OCI-LY3 (cell line): ENCODE results near the gene CFAP73.

Source experiments
- H2AFZ ChIP-seq: fragments of 200-600, 300-600 bp; shearing (Covaris generic); 2 replicates; pipeline ENCODE4 v1.6.0; 2014; ENCODE audit warnings: antibody characterized with exemption, low read depth, low read length
- H3K27ac ChIP-seq: fragments of 200-600, 300-600 bp; sonication (generic); 2 replicates; pipeline ENCODE4 v1.5.1; 2014; ENCODE audit warnings: mild to moderate bottlenecking, low read length, moderate library complexity, mixed read lengths
- H3K27me3 ChIP-seq: fragments of 200-600, 300-600 bp; sonication (generic); 2 replicates; pipeline ENCODE4 v1.6.1; 2014; ENCODE audit warnings: low read depth, low read length, mixed read lengths
- H3K36me3 ChIP-seq: fragments of 200-600, 300-600 bp; sonication (generic); replicated peaks from 2 replicates; pipeline ENCODE3; 2014; ENCODE audit warnings: low read depth, low read length, mixed read lengths
- H3K4me1 ChIP-seq: fragments of 300-600, 200-600 bp; sonication (generic); 2 replicates; pipeline ENCODE4 v1.6.1; 2014; ENCODE audit warnings: low read length, mixed read lengths
- H3K4me2 ChIP-seq: fragments of 200-600, 300-600 bp; sonication (generic); 2 replicates; pipeline ENCODE4 v1.6.1; 2014; ENCODE audit warnings: low read length, mixed read lengths
- H3K4me3 ChIP-seq: fragments of 300-600, 200-600 bp; sonication (generic); 2 replicates; pipeline ENCODE4 v1.5.1; 2014; ENCODE audit warnings: antibody characterized with exemption, mild to moderate bottlenecking, low read length, moderate library complexity
- H3K79me2 ChIP-seq: fragments of 300-600, 200-600 bp; shearing (Covaris generic); 2 replicates; pipeline ENCODE4 v1.6.1; 2014; ENCODE audit warnings: mild to moderate bottlenecking, low read length, mixed read lengths
- H3K9ac ChIP-seq: fragments of 300-600, 200-600 bp; shearing (Covaris generic); 2 replicates; pipeline ENCODE4 v1.6.0; 2014; ENCODE audit warnings: mild to moderate bottlenecking, low read length, moderate library complexity
- H3K9me3 ChIP-seq: fragments of 200-600, 300-600 bp; shearing (Covaris generic); 2 replicates; pipeline ENCODE4 v1.6.1; 2014; ENCODE audit warnings: low read length, mixed read lengths; ENCODE audit not compliant: insufficient read depth
- H4K20me1 ChIP-seq: fragments of 200-600, 300-600 bp; sonication (generic); 2 replicates; pipeline ENCODE4 v1.6.1; 2016; ENCODE audit warnings: low read length, mixed read lengths; ENCODE audit not compliant: insufficient read depth
- CTCF ChIP-seq: fragments of 200-600, 300-600 bp; sonication (generic); IDR thresholded peaks from 2 replicates; pipeline ENCODE4 v1.5.1; 2014; ENCODE audit warnings: antibody characterized with exemption, low read length, low read depth
- EZH2phosphoT487 ChIP-seq: fragments of 200-600 bp; shearing (Covaris generic); IDR thresholded peaks from 2 replicates; pipeline ENCODE4 v1.6.1; 2018; ENCODE audit warnings: antibody characterized with exemption, mixed run types, low read depth

The CFAP73 gene

DNA sequence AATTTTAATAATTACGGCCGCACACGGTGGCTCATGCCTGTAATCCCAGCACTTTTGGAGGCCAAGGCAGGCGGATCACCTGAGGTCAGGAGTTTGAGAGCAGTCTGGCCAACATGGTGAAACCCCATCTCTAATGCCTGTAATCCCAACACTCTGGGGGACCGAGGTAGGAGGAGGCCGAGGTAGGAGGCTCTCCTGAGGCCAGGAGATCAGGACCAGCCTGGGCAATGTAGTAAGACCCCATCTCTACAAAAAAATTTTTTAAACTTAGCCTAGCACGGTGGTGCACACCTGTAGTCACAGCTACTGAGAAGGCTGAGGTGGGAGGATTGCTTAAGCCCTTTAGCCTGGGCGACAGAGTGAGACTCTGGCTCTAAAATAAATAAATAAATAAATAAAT lies 5.6 kb upstream of the CFAP73 start:
- no peak overlapping the region for H2AFZ ChIP-seq
- H4K20me1 ChIP-seq: no peaks in the 10 kb centered on the region
- TF ChIP-seq CTCF: no peak
- TF ChIP-seq EZH2phosphoT487: no peak
- no peaks in the 10 kb centered on the region for H3K9me3 ChIP-seq
- H3K4me1 ChIP-seq: peaks cover 6% of the 10 kb centered on the region; the same call in 1 of the 2 replicates
- no peaks in the 10 kb centered on the region for H3K27me3 ChIP-seq
- H3K9ac ChIP-seq: no peak overlapping the region
- no peak overlapping the region for H3K4me3 ChIP-seq
- no peaks in the 10 kb centered on the region for H3K79me2 ChIP-seq
- H3K4me2 ChIP-seq: no peak overlapping the region
- no peaks in the 10 kb centered on the region for H3K36me3 ChIP-seq
- H3K27ac ChIP-seq: no peak overlapping the region

DNA sequence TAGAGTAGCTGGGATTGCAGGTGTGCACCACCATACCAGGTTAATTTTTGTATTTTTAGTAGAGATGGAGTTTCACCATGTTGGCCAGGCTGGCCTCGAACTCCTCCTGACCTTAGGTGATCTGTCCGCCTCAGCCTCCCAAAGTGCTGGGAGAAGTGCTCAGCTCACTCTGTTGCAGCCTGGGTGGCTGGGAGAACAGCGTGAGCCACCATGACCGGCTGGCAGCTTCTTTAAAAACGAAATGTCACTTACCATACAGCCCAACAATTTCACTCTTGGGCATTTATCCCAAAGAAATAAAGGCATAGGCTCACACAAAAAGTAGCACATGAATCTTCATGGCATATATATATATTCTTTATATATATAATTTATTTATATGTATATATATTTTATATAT lies 4.7 kb upstream of the CFAP73 start:
- Histone ChIP-seq H3K4me3 (no peak overlapping the region), H2AFZ (no peak overlapping the region), H3K4me1 (peaks cover 6% of the 10 kb centered on the region; the same call in 1 of the 2 replicates), H3K36me3 (no peaks in the 10 kb centered on the region), H3K4me2 (no peak overlapping the region), H3K27ac (no peak overlapping the region), H3K79me2 (no peaks in the 10 kb centered on the region), H3K9ac (no peak overlapping the region), H3K9me3 (no peaks in the 10 kb centered on the region), H4K20me1 (no peaks in the 10 kb centered on the region), H3K27me3 (no peaks in the 10 kb centered on the region)
- TF ChIP-seq CTCF: no peak
- TF ChIP-seq EZH2phosphoT487: no peak

GRCh38 chr12:113145720-113146551 lies 3.6 kb upstream of the CFAP73 start:
- H3K4me2 ChIP-seq: no peak overlapping the region
- no peak overlapping the region for H3K4me3 ChIP-seq
- H3K79me2 ChIP-seq: no peaks in the 10 kb centered on the region
- H3K9ac ChIP-seq: no peak overlapping the region
- no peak overlapping the region for H2AFZ ChIP-seq
- TF ChIP-seq CTCF: no peak
- TF ChIP-seq EZH2phosphoT487: no peak
- H3K4me1 ChIP-seq: peaks cover 6% of the 10 kb centered on the region; the same call in 1 of the 2 replicates
- no peaks in the 10 kb centered on the region for H3K36me3 ChIP-seq
- H3K27me3 ChIP-seq: no peaks in the 10 kb centered on the region
- no peaks in the 10 kb centered on the region for H3K9me3 ChIP-seq
- H4K20me1 ChIP-seq: no peaks in the 10 kb centered on the region
- no peak overlapping the region for H3K27ac ChIP-seq

DNA sequence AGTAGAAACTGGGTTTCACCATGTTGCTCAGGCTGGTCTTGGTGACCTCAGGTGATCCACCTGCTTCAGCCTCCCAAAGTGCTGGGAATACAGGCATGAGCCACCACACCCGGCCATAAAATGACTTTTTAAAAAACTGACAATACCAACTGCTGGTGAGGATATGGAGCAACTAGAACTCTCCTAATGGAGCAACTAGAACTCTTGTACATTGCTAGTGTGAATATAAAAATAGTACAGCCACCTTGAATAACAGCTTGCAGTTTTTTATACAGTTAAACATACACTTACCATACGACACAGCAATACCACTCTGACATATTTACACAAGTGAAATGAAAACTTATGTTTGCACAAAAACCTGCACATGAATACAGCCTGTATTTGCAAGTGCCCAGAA lies 2.5 kb upstream of the CFAP73 start:
- H3K27me3 ChIP-seq: peaks cover 3% of the 10 kb centered on the region
- peaks cover 5% of the 10 kb centered on the region; the same call in 1 of the 2 replicates for H3K4me1 ChIP-seq
- no peak overlapping the region for H3K9ac ChIP-seq
- no peak overlapping the region for H3K27ac ChIP-seq
- no peak overlapping the region for H3K4me3 ChIP-seq
- TF ChIP-seq CTCF (no peak), EZH2phosphoT487 (no peak)
- H3K36me3 ChIP-seq: no peaks in the 10 kb centered on the region
- H2AFZ ChIP-seq: no peak overlapping the region
- no peaks in the 10 kb centered on the region for H3K79me2 ChIP-seq
- H3K9me3 ChIP-seq: no peaks in the 10 kb centered on the region
- no peak overlapping the region for H3K4me2 ChIP-seq
- no peaks in the 10 kb centered on the region for H4K20me1 ChIP-seq
